Activated CD8-positive, alpha-beta memory T cell treated with anti-CD3 and anti-CD28 coated beads for 1 hour (primary cell): ENCODE data around the gene TARBP2.

ENCODE experiments used
- DNase-seq, 2 donors: peaks; one replicate each; pipeline ENCODE4 v3.0.0-alpha.2; 2020; ENCODE audit warnings: low read depth in 1 of 2; ENCODE audit errors: extremely low read depth in 1 of 2

The TARBP2 gene, protein sequence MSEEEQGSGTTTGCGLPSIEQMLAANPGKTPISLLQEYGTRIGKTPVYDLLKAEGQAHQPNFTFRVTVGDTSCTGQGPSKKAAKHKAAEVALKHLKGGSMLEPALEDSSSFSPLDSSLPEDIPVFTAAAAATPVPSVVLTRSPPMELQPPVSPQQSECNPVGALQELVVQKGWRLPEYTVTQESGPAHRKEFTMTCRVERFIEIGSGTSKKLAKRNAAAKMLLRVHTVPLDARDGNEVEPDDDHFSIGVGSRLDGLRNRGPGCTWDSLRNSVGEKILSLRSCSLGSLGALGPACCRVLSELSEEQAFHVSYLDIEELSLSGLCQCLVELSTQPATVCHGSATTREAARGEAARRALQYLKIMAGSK

DNA sequence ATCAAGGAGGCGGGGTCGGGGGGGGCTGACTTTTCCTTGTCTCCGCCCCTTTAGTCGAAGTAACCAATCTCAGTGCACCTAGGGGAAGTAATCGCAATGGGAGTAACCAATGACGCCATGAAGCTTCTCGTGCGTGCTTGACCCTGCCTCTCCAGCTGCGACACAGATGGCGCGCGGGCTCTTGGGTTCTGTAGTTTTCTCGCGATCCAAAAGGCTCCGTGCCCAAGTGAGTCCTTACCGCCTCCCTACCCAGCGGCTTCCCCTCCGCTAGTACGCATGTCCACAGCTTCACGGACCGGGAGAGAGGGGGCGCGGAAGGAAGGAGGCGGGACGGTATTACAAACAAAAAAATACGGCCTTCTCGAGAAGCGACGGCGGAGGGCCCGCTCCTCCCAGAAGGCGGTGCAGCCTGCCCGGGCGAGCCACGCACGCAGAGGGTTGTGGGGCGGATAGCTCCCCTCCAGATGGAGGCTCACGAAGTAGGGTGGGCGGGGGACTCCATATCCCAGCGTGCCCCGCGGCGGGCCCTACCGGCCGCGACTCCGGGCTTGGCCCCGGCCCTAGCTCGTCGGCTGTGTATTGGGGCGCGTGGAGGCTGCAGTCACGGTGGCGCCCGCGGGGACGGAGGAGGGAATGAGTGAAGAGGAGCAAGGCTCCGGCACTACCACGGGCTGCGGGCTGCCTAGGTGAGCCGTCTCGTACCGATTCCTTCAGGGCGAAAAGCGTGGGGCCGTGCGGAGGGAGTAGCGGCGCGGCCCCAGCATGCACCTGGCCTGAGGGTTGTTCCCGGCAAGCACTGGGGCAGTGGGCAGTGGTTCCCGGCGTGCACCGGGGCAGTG, at the start of gene TARBP2:
TARBP2 (plus strand) TSS at position 508 of the 839 bp plus-strand sequence; CDS start at position 634, 126 bp downstream.
- peak; percentile 94 to 97 for DNase-seq

DNA sequence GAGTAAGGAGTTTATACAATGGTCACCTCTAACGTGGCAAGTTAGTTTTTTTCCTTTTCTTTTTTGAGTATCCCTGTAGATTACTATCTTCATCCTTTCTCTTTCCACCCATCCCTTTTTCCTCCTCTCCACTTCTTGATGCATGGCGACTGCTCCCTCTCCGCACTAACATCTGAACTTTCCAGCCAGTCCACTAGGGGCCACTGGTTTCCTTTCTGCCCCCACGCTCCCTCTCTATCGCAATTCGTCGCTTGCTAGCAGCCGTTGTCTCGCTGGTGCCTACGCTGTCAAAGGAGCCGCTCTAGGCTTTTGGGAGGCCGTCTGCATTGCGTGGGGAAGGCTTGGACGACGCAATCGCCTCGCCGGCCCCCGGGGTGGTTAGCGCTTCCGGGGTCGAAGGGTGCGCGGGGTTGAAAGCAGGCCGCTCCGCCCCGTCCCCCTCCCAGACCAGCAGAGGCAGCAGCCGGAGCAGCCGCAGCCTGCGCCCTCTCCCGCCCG, 49.4 kb upstream of the TARBP2 start, which contains the start of gene PCBP2:
PCBP2 (plus strand) TSS at position 442 of the 498 bp plus-strand sequence. CDS start 2,699 bp downstream, outside the sequence.
- DNase-seq: peak; percentile 94 to 95

DNA sequence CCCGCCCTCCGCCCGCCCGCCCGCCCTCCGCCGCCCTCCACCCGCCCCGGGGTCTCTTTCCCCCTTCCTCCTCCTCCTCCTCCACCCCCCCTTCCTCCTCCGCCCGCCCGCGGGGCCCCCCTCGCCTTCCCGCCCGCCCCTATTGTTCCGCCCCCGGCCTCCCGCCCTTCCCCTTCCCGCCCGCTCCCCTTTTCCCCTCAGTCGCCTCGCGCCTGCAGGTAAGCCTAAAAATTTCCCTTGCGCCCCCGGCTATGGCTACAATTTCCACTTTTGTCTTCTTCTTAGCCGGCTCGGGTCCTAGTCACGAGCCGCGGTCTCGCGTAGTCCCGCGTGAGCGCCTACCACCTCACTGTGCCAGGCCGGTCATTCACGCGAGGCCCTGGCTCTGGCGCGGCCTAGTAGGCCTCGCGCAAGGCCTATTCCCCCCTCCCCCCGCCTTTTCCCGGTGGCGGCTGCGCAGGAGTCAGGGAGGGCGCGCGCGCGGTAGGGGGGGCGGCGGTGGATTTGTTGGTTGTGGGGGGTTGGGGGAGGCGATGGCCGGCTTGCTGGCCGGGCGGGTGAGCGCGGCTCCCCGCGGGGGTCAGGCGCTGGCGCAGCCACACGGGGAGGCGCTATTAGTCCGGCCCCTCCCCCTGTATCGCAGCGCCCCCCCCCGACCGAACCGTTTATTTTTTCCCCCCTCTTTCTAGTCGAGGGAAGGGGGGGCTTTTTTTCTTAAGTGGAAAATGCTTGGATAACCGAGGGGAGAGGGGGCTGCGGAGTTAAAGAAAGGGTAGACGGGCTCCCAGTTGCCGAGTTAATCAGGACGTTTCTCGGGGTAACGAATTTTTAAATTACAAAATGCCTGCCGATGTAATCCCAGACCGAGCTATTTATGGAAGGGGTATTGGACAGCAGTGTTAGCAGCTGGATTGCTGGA, 48.7 kb upstream of the TARBP2 start:
- DNase-seq: peak; percentile 57 to 65

DNA sequence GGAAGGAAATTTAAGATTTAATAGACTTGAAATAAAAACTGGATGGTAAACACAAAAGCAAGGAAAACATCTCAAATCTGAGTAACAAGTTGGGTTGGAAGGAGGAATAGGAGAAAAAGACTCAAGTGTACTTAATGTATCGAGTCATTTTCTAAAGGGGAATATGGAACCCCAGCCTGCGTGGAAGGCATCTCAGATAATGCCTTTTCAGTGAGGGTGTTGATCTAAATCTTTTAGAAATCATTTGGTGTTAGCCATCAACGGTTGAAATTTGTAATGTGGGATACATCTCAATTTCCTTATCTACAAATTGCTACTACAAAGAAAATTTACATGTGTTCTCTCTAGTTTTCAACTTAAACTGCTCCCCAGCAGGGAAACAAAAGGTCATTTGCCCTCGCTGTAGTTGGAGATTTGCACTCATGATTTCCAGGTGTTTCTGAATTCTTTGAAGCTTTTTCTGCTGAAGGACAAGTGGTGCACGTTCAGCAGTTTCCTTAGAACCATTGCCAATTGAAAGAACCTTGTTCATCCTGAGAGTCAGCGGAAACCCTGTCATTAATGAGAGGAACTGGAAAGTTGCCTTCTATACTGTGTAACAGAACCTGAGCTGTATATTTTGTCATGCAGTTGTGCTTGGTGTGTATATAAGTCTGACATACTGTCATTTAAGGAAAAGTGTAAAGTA, 47.0 kb upstream of the TARBP2 start:
- no peak for DNase-seq

DNA sequence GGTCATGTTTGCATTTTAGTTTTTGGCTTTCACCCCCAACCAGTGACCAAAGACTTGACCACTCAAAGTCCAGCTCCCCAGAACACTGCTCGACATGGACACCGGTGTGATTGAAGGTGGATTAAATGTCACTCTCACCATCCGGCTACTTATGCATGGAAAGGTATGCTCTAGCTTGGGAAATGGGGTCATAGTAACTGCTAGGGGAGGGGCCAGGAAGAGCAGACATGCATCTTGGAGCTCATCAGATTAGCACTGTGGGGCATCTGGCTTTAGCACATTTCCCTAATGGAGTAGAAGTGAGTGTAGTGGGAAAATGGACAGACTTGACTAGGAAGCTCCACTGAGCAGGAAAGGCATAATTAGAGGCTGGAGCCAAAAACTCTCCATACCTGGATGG, 46.4 kb upstream of the TARBP2 start:
- no peak for DNase-seq

DNA sequence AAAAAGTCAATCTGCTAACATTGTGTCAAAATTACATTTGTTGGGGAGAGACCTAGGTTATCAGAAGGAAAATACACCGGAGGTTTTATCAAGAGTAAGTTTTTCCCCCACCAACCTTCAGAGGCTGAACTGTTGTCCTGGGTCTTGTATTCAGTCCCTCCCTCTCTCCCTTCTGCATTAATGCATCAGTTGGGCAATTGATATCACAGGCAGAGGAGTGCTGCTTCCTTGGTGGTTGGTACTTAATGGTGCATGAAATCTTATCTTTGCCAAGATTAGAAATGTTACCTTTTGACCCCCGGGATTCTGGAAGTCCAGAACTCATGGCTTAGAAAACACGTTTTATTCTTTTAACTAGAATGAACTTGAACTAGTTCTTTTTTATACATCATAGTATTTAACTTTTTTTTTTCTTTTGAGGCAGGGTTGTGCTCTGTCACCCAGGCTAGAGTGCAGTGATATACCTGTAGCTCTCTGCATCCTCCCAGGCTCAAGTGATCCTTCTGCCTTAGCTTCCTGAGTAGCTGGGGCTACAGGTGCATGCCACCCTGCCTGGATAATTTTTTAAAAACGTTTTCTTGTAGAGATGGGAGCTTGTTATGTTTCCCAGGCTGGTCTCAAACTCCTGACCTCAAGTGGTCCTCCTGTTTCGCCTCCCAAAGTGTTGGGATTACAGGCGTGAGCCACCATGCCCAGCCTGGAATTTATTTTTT, 44.3 kb upstream of the TARBP2 start:
- no peak for DNase-seq

DNA sequence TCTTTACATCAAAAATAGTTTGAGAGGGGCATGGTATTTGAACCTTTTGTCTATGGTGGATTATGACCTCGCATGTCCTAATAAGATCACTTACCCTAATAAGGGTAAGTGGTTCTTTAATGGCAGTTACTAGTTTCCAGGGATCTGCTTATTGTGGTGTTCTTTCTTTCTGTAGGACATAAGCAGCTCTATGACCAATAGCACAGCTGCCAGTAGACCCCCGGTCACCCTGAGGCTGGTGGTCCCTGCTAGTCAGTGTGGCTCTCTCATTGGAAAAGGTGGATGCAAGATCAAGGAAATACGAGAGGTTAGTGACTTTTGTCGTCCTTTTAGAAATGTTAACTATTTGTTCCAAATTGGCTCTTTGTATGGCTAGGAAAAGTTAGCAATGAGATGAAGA, 42.0 kb upstream of the TARBP2 start:
- DNase-seq: no peak

DNA sequence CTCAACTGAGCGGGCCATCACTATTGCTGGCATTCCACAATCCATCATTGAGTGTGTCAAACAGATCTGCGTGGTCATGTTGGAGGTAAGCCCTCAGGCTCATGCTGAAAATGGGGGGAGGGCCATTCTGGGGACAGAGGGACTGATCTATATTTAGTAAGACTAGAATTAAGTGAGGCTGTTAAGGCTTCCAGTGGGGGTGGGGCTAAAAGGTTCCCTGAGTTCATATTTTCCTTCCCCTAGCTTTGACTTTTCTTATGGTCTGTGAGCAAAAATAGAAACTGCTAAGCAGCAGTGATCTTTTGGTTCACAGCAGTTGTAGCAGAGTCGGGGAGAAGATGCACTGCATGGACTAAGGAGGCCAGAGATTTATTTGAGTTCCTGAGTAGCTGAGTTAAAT, 40.0 kb upstream of the TARBP2 start:
- no peak for DNase-seq

DNA sequence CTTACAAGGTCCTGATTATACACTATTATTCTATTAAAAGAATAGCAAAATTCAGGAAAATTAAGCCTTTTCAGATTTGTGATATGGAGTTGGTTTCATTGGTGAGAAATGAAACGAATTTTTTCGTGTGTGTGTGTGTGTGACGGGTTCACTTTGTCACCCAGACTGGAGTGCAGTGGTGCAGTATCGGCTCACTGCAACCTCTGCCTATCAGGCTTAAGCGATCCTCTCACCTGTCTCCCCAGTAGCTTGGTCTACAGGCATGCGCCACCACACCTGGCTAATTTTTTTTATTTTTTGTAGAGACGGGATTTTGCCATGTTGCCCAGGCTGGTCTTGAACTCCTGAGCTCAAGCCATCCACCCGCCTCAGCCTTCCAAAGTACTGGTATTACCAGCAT, 39.5 kb upstream of the TARBP2 start:
- DNase-seq: no peak

DNA sequence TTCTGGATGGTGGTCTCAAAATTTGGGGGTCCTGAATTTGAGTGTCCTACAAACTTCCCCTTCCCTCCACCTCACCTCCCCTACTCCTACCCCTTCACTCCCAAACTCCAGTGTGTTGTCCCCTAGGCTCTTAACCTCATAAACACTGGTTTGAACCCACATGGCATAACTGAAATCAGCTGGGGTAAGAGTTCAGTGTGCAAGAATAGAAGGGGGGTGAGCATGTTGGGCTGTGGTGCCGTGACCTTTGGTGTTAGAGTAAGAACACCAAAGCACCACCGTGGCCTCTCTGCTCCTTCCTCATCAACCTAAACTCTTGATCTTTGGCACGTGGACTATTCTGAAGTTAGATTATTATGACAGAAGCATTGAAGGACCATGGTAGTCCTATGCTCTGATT, 38.1 kb upstream of the TARBP2 start:
- no peak for DNase-seq

DNA sequence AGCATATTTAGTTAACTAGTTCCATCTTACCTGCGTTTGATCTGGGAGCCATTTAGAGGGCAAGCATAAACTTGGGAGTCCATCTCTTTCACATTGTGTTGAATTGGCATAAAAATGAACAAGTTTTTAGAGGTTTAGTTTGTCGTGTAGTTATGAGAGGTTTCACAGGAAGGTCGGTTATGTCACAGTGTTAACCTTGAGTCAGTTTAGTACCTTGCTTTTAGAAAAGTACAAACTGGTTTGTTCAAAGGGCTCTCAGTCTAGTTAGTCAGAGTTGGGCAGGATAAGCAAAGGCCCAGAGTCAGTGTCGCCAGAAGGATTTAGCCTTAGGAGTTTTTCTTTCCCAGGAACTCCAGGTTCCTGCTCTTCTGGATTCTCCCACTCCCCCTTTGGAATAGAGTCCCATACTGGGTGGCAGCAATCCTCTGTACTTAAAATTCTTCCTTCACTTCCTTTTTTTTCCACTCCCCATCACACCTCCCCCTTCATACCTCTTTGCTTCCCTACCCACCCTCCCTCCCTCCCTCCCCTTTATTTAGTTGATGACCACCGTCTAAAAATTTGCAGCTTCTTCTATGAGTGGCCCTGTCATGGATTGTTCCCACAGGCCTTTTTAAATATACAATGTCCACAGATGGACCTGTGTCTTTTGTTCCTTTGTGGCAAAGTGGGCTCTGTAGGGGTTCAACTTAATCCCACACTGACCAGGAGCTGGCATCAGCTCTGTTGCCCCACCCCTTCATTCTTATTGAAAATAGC, 37.1 kb upstream of the TARBP2 start:
- DNase-seq: no peak

DNA sequence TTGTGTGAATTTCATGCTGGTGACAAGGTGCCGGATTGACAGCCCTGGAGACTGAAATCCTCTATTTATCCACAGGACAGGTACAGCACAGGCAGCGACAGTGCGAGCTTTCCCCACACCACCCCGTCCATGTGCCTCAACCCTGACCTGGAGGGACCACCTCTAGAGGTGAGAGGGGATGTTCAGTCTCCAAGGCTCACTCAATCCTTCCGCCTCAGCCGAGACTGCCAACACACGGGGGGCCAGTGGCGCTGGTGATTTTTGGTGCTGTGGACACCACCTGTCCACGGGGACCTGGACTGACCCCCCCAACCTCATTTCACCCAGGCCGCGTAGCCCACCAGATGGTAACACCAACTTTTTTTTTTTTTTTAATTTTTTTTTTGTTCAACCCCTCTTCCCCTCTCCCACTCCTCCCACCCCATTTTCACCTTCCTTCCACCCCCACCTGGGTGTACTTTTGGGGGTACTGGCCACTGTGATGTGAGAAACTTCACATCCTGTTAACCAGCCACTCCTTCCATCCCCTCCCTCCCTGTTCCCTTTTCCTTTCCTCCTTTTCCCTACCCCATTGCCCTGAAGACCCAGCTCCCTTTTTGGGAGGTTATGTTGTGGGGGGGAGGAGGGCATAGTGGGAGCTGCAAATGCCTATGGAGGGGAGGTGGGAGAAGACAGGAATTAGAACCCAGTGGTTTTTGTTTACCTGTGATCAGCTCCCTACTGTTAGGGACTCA, 36.2 kb upstream of the TARBP2 start:
- no peak for DNase-seq

DNA sequence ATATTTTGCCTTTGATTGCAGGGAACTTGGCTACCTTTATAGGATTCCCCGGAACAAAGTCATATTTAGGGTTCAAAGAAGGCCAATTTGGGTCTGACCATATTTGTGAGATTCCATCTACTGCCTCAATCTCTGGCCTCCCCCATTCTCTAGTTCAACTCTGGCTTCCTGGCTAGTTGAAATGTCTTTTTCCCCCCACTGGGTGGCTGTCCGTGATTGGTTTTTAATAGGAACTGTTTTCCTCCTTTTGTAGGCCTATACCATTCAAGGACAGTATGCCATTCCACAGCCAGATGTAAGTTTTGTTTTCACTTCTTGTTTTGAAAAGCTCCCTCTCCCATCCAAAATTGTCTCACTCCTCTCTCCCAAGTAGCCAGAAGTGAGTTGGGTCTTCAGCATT, 35.4 kb upstream of the TARBP2 start:
- DNase-seq: no peak

DNA sequence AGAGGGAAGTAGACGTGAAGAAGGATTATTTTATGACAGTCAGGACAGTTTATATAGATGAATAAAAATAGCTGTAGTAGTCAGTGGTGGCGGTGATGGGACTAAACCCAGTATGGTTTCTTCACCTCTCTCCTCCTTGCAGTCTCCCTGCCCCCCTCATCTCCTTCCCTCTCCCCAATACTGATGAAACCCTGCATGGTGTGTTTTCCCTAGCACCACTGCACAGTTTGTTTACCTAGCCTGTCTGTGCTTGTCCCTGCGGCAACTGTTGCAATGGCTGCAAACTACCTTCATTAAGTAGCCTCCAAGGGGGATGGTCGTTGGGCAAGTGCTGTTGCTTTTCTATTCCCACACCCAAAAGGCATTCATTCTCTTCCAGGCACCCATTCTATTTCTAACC, 34.4 kb upstream of the TARBP2 start:
- DNase-seq: no peak

DNA sequence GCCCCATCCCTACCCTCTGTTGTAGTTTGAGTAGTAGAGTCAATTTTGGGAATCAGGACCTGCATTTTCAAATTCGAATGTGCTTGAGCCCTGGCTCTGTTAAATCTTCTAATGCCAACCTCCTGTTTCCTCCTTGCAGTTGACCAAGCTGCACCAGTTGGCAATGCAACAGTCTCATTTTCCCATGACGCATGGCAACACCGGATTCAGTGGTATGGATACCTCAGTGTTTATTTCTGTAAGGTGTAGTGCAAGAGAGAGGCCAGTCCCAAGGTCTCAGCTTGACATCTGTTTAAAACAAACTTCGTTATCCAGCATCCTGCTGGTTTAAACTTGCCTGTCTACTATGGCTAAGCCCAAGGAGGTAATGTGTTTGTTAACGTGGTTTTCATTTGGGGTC, 34.0 kb upstream of the TARBP2 start:
- DNase-seq: no peak

DNA sequence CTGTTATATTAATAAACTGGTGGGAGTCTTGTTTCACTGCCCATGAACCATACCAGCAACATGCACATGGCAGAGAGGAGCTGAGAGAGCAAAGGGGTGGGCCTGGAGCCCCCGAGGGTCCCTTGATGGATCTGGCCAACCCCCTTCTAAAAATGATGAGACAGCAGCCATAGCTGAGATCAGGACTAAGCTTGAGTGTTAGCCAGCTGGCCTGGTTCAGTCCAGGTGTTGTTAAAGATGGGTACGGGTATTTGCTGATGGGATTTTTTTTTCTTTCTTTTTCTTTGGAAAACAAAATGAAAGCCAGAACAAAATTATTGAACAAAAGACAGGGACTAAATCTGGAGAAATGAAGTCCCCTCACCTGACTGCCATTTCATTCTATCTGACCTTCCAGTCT, 33.2 kb upstream of the TARBP2 start:
- DNase-seq: no peak

DNA sequence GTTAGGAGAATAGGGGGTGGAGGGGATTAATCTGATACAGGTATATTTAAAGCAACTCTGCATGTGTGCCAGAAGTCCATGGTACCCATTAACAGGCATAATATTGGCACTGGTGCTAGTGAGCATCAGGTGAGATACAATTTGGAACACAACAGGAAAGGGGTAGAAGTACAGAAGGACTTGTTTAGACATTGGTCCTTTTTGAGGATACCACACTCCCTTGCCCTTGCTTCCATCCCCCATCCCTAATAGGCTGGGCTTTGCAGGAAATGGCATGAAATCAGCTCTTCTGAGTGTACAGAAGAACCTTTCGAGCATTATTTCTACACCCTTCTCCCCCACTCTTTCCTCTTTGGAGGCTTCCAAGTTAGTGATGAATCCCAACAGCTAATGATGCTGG, 32.8 kb upstream of the TARBP2 start:
- no peak for DNase-seq

DNA sequence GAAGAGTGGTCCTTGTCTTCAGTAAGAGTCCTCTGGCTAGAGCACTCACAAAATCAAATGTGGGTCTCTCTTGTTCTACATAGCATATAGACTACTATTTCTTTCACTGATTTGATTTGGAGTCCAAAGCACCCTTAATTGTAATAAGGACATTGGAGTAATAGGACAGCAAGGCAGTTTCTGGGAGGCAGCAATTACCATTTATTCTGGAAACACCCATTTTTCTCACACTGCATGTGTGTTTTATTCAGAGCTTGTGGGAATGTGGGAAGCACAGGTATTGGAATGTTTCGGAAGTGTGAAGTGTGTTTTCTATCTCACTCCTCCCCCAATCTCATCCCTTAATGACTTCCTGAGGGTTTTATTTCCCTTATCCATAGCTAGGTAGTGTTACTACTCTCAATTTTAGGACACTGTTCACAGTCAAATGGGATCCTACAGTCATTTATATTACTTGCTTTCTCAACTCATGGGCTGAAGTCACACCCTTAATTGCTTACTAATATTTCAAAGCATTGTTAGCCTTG, 29.0 kb upstream of the TARBP2 start:
- DNase-seq: no peak
